Activated T-helper 2 cell treated with anti-CD3 and anti-CD28 coated beads, Interferon-gamma antibody, Interleukin-2, Interleukin-4, amounts not matched to agents 10 μg/mL and 5 μg/mL and 100 μg/mL, durations not matched to agents 14 hours and 24 hours and 36 hours (primary cell): ENCODE measurements around the gene NUDT16L1. TPM values are rescaled to one million over a fixed set of nuclear protein-coding genes. Genes with fewer than 3 reads are reported as not detected.

Source experiments
- DNase-seq: peaks from one replicate; pipeline ENCODE4 v3.0.0; 2021; ENCODE audit warnings: low spot score
- H3K27ac Mint-ChIP-seq: one replicate; pipeline ENCODE4 v1.8.0; 2021; ENCODE audit warnings: mixed read lengths
- H3K27me3 Mint-ChIP-seq: one replicate; pipeline ENCODE4 v1.8.0; 2021; ENCODE audit warnings: low read depth, mixed read lengths
- H3K36me3 Mint-ChIP-seq: one replicate; pipeline ENCODE4 v1.8.0; 2021; ENCODE audit warnings: low read depth, mixed read lengths
- H3K4me1 Mint-ChIP-seq: one replicate; pipeline ENCODE4 v1.8.0; 2021; ENCODE audit warnings: low read depth, mixed read lengths
- H3K4me3 Mint-ChIP-seq: one replicate; pipeline ENCODE4 v1.8.0; 2021; ENCODE audit warnings: low read depth, mild to moderate bottlenecking, moderate library complexity, mixed read lengths
- H3K9me3 Mint-ChIP-seq: one replicate; pipeline ENCODE4 v1.8.0; 2021; ENCODE audit warnings: mixed read lengths
- intact Hi-C: fragments of 100-400 bp; cut with micrococcal nuclease; formaldehyde crosslinking; loops from one replicate; pipeline ENCODE4 v1.15.1; 2023
- total RNA-seq: library from RNA; stranded (reverse); gene quantifications from 2 replicates; pipeline ENCODE4 v1.2.3, GENCODE V29; 2022

Gene NUDT16L1
- total RNA-seq, 1 donor from 2014 or later = 35.5 TPM

DNA sequence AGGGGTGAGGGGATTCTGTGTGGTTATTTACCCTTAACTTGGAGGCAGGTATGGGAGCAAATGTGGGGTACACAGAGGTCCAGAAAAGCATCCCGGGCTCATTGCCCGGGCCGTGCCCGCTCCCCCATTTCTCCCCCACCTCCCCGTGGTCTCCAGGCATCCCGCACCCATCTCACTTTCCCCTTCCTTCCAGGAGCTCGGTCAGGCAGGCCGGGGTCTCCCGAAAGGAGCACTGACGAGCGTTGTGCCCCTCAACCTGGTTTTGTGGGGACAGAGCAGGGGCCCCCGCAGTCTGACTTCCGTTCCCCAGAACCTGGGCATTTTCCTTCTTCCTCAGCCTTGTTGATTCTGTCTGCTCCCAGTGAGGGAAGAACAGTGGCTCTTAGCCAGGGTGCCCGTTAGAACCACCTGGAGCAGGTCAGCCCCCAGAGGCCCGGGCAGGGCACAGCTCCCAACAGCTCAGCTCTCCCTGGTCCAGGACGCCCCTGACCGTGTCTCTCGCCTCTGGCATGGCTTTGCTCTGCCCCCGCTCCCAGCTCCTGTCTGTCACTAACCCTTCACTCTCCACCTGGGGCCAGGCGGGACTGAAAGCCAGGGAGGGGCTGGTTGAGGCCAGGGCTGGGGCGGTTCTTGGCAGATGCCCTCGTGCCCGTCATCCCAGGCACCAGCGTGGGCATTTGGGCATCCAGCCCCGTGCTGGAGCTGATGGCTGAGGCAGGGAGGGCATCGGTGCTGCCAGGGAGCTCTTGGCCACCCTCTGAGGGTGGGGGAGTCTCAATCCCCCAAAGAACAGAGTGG lies 12.5 kb upstream of the NUDT16L1 start:
- intact Hi-C loops = no loop called here
- peak overlapping the region; percentile 33 for H3K27ac Mint-ChIP-seq
- peaks cover 18% of the 10 kb centered on the region for H3K4me1 Mint-ChIP-seq
- DNase-seq = no peak
- no peaks in the 10 kb centered on the region for H3K27me3 Mint-ChIP-seq
- no peak overlapping the region for H3K4me3 Mint-ChIP-seq
- peaks cover 41% of the 10 kb centered on the region for H3K36me3 Mint-ChIP-seq
- H3K9me3 Mint-ChIP-seq = no peaks in the 10 kb centered on the region

DNA sequence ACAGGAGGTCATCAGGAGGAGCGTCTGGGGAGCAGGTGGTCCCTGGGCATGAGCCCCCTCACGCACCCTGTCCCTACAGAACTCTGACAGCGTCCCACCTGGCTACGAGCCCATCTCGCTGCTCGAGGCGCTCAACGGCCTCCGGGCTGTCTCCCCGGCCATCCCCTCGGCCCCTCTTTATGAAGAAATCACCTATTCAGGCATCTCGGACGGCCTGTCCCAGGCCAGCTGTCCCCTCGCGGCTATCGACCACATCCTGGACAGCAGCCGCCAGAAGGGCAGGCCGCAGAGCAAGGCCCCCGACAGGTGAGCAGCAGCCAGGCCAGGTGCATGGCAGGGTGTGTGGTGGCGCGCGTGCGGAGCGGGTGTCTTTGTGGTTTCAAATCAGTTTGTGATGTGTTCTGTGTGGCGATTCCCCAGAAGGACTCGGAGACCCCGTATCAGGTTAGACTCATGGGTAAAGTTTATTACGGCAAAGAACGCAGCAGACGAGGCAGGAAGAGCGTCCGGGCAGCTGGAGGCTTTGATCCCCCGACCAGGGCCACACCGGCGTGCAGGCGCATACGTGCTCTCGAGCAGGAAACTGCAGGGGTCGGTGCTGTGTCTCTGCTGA lies 11.8 kb upstream of the NUDT16L1 start:
- no peak for DNase-seq
- Mint-ChIP-seq H3K27ac (no peak overlapping the region), H3K9me3 (no peaks in the 10 kb centered on the region), H3K4me1 (peaks cover 11% of the 10 kb centered on the region), H3K4me3 (no peak overlapping the region), H3K36me3 (peaks cover 42% of the 10 kb centered on the region), H3K27me3 (no peaks in the 10 kb centered on the region)
- intact Hi-C loops = no loop called here

- Mint-ChIP-seq H3K27me3 (no peaks in the 10 kb centered on the region), H3K9me3 (no peaks in the 10 kb centered on the region), H3K4me3 (no peak overlapping the region), H3K4me1 (peaks cover 5% of the 10 kb centered on the region), H3K36me3 (peaks cover 41% of the 10 kb centered on the region), H3K27ac (no peak overlapping the region)
- no peak for DNase-seq
- intact Hi-C loops = no loop called here
Measured at GRCh38 chr16:4682084-4682591, 11.2 kb upstream of the NUDT16L1 start.

DNA sequence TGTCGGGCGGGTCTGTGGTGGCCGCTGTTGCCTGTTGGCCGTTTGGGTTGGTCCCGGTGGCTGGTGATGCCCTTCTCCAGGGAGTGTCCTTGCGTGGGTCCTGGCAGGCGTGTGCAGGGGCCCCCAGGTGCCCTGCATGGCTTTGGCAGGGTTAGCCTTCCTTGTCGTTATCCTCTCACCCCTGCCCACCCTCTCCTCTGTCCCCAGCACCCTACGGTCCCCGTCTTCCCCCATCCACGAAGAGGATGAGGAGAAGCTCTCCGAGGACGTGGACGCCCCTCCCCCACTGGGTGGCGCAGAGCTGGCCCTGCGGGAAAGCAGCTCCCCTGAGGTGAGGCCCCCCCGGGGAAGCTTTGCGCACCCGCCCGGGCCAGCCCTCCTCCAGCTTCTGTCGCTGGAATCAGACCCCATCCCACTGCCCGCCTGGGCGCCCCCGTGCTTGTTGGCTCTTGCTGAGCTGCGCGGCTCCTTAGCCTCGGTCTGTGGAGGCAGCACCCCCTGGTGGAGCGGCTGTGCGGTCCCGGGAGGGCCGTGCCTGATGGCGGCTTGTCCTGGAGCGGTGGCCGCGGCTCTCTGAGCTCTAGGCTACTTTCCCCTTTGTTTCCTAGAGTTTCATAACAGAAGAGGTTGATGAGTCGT lies 10.6 kb upstream of the NUDT16L1 start:
- Mint-ChIP-seq H3K27me3 (no peaks in the 10 kb centered on the region), H3K27ac (no peak overlapping the region), H3K4me1 (peaks cover 5% of the 10 kb centered on the region), H3K4me3 (no peak overlapping the region), H3K36me3 (peaks cover 44% of the 10 kb centered on the region), H3K9me3 (no peaks in the 10 kb centered on the region)
- intact Hi-C loops = no loop called here
- no peak for DNase-seq

DNA sequence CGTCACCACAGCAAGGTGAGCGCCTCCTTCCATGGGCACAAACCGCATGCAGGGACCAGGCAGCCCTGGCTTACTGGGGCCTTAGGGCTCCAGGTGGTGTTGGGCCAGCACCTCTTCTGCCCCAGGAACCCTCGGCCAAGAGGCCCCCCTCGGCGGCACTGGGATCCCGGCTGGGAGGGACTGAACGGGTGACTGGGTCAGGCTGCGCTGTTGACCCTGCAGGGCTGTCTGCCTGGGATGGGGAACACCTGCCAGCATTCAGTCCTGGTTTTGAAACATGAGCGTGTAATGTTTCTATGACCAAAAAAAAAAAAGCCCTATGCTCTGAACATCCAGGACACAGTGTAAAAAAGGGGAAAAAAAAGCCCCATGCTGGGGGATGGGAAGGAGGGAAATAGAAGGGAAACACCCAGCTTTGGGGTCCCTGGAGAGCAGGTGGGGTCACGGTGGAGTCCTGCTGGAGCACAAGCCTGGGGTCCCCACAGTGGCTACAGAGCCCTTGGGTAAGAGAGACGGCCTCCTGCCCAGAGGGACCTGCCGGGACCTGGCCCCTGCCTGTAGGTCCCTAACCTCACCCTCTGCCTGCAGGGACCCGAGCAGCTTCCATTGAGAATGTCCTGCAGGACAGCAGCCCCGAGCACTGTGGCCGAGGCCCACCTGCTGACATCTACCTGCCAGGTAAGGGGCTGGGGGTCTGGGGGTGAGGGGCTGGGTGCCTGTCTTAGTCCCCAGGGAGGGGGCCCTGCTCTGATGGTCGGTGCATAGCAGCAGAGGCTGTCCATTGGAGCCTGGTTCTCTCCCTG lies 9.9 kb upstream of the NUDT16L1 start:
- H3K36me3 Mint-ChIP-seq = peaks cover 38% of the 10 kb centered on the region
- intact Hi-C loops = no loop called here
- no peaks in the 10 kb centered on the region for H3K4me1 Mint-ChIP-seq
- no peak for DNase-seq
- no peak overlapping the region for H3K27ac Mint-ChIP-seq
- no peak overlapping the region for H3K4me3 Mint-ChIP-seq
- no peaks in the 10 kb centered on the region for H3K27me3 Mint-ChIP-seq
- no peaks in the 10 kb centered on the region for H3K9me3 Mint-ChIP-seq

- H3K4me1 Mint-ChIP-seq = no peaks in the 10 kb centered on the region
- H3K9me3 Mint-ChIP-seq = no peaks in the 10 kb centered on the region
- H3K27ac Mint-ChIP-seq = no peak overlapping the region
- H3K4me3 Mint-ChIP-seq = no peak overlapping the region
- peaks cover 37% of the 10 kb centered on the region for H3K36me3 Mint-ChIP-seq
- no peak for DNase-seq
- intact Hi-C loops = no loop called here
- no peaks in the 10 kb centered on the region for H3K27me3 Mint-ChIP-seq
Measured at GRCh38 chr16:4684058-4684715, 9.2 kb upstream of the NUDT16L1 start.

- Mint-ChIP-seq H3K9me3 (no peaks in the 10 kb centered on the region), H3K4me3 (no peak overlapping the region), H3K4me1 (no peaks in the 10 kb centered on the region), H3K36me3 (peaks cover 36% of the 10 kb centered on the region), H3K27ac (no peak overlapping the region), H3K27me3 (no peaks in the 10 kb centered on the region)
- intact Hi-C loops = no loop called here
- no peak for DNase-seq
Measured at GRCh38 chr16:4684763-4685162, 8.6 kb upstream of the NUDT16L1 start.

GRCh38 chr16:4685292-4685691 lies 8.1 kb upstream of the NUDT16L1 start:
- no peak for DNase-seq
- intact Hi-C loops = no loop called here
- H3K36me3 Mint-ChIP-seq = peaks cover 31% of the 10 kb centered on the region
- no peak overlapping the region for H3K4me3 Mint-ChIP-seq
- H3K27ac Mint-ChIP-seq = no peak overlapping the region
- no peaks in the 10 kb centered on the region for H3K9me3 Mint-ChIP-seq
- H3K27me3 Mint-ChIP-seq = no peaks in the 10 kb centered on the region
- no peaks in the 10 kb centered on the region for H3K4me1 Mint-ChIP-seq

- DNase-seq = no peak
- intact Hi-C loops = no loop called here
- no peak overlapping the region for H3K27ac Mint-ChIP-seq
Measured at GRCh38 chr16:4685776-4686496, 7.4 kb upstream of the NUDT16L1 start.

GRCh38 chr16:4686497-4687210 lies 6.7 kb upstream of the NUDT16L1 start:
- H3K36me3 Mint-ChIP-seq = peaks cover 31% of the 10 kb centered on the region
- no peak overlapping the region for H3K27ac Mint-ChIP-seq
- no peak for DNase-seq

More at GRCh38 chr16:4685776-4686496, 7.4 kb upstream of the NUDT16L1 start:
- H3K9me3 Mint-ChIP-seq = no peaks in the 10 kb centered on the region
- H3K27me3 Mint-ChIP-seq = no peaks in the 10 kb centered on the region
- H3K4me1 Mint-ChIP-seq = no peaks in the 10 kb centered on the region
- no peak overlapping the region for H3K4me3 Mint-ChIP-seq
- H3K36me3 Mint-ChIP-seq = peaks cover 32% of the 10 kb centered on the region

DNA sequence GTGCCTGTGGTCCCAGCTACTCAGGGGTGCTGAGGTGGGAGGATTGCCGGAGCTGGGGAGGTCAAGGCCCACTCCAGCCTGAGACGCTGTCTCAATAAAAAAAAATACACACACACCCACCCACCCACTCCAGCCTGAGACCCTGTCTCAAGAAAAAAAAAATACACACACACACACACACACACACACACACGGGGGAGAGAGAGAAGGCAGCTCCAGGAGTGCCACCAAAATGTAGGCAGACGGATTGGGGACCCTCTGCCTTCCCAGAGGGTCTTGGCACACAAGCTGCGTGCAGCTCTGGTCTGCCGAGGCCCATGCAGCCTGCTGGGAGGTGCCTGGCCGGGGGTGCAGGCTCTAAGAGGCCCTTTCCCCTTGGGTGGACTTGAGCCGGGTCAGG lies 5.9 kb upstream of the NUDT16L1 start:
- H3K4me1 Mint-ChIP-seq = peaks cover 1% of the 10 kb centered on the region
- intact Hi-C loops = no loop called here
- no peaks in the 10 kb centered on the region for H3K9me3 Mint-ChIP-seq
- no peak for DNase-seq
- no peak overlapping the region for H3K27ac Mint-ChIP-seq
- H3K36me3 Mint-ChIP-seq = peaks cover 29% of the 10 kb centered on the region
- no peaks in the 10 kb centered on the region for H3K27me3 Mint-ChIP-seq
- no peak overlapping the region for H3K4me3 Mint-ChIP-seq

More at GRCh38 chr16:4686497-4687210, 6.7 kb upstream of the NUDT16L1 start:
- Mint-ChIP-seq H3K4me3 (no peak overlapping the region), H3K9me3 (no peaks in the 10 kb centered on the region), H3K4me1 (no peaks in the 10 kb centered on the region), H3K27me3 (no peaks in the 10 kb centered on the region)
- intact Hi-C loops = no loop called here
